HepG2 (cell line): ENCODE measurements around the gene MDFI. TPM values are rescaled to one million over a fixed set of nuclear protein-coding genes. Genes with fewer than 3 reads are reported as not detected.

Source experiments
- ATAC-seq: fragments of 200-7000 bp; cut with Tn5 transposase; 3 replicates; pipeline ENCODE4 v1.9.1; 2020; ENCODE audit warnings: mild to moderate bottlenecking, moderate library complexity
- BruUV-seq: library from RNA; stranded (reverse); fragments of 400-500 nt; replicated peaks from 2 replicates; lab custom pipeline; 2021; lab: Mats Ljungman, UMichigan
- CTCF ChIA-PET: fragments of 300-600 bp; formaldehyde crosslinking; extraction: SDS; loops from one replicate; lab custom pipeline; 2021; ENCODE audit warnings: low total read pairs, inconsistent platforms, low intra/inter-chr PET ratio; lab: Yijun Ruan, JAX
- POLR2A ChIA-PET: fragments of 350-600 bp; sonication (Branson Sonifier 250); formaldehyde crosslinking; loops from one replicate; lab custom pipeline; 2020; ENCODE audit warnings: antibody characterized with exemption, inconsistent platforms; lab: Yijun Ruan, JAX
- DNase-seq: peaks from one replicate; pipeline ENCODE4 v3.0.0-alpha.2; 2015; ENCODE audit warnings: low spot score
- FAIRE-seq: peaks from 3 replicates; lab custom pipeline; 2011; peaks lifted over from hg19 to GRCh38; lab: Jason Lieb, UNC
- H2AFZ ChIP-seq: one replicate; pipeline ENCODE4 v1.6.1; 2011; ENCODE audit warnings: low read length, inconsistent platforms
- H3K27ac ChIP-seq: fragments of 300-600 bp; 3 replicates; pipeline ENCODE4 v1.8.0; 2011; ENCODE audit warnings: mixed run types, mild to moderate bottlenecking, mixed read lengths, low read length, inconsistent platforms; ENCODE audit not compliant: insufficient read depth; ENCODE audit errors: extremely low read length
- H3K27me3 ChIP-seq, 2 experiments: fragments of 200-600 bp in 1 of 2; 2 replicates in 1 of 2; 3 replicates in 1 of 2; pipeline versions ENCODE4 v1.6.0 to v1.8.0; 2011; ENCODE audit warnings: low read length in 2 of 2, mild to moderate bottlenecking in 2 of 2, moderate library complexity in 2 of 2, inconsistent platforms in 1 of 2; ENCODE audit not compliant: insufficient read depth in 2 of 2, control insufficient read depth in 1 of 2
- H3K36me3 ChIP-seq, 2 experiments: fragments of 200-600 bp in 1 of 2; replicated peaks in 1 of 2; 2 replicates in 1 of 2; 3 replicates in 1 of 2; pipeline versions ENCODE4 v1.5.1 to v1.8.0; 2011; ENCODE audit warnings: low read length in 2 of 2, inconsistent platforms in 1 of 2; ENCODE audit not compliant: insufficient read depth in 2 of 2, control insufficient read depth in 1 of 2
- H3K4me1 ChIP-seq: 2 replicates; pipeline ENCODE4 v1.5.1; 2012; ENCODE audit warnings: low read length, inconsistent platforms; ENCODE audit not compliant: insufficient read depth
- H3K4me2 ChIP-seq: 2 replicates; pipeline ENCODE4 v1.6.0; 2011; ENCODE audit warnings: low read depth, low read length, inconsistent platforms
- H3K4me3 ChIP-seq, 3 experiments: fragments of 200-600 bp in 1 of 3; sonication (generic), shearing (Covaris generic) in 1 of 3; replicated peaks in 1 of 3; 2 replicates each; pipeline ENCODE4 v1.5.1; 2011 to 2016; ENCODE audit warnings: low read length in 3 of 3, inconsistent platforms in 2 of 3, low read depth in 2 of 3, mild to moderate bottlenecking in 2 of 3, control low read depth in 1 of 3, mixed read lengths in 1 of 3; ENCODE audit not compliant: insufficient read depth in 1 of 3
- H3K79me2 ChIP-seq: one replicate; pipeline ENCODE4 v1.6.1; 2011; ENCODE audit warnings: low read length, inconsistent platforms; ENCODE audit not compliant: insufficient read depth
- H3K9ac ChIP-seq: 2 replicates; pipeline ENCODE4 v1.6.0; 2011; ENCODE audit warnings: mild to moderate bottlenecking, low read depth, low read length, inconsistent platforms; ENCODE audit not compliant: insufficient read depth
- H3K9me3 ChIP-seq: 2 replicates; pipeline ENCODE4 v1.5.1; 2012; ENCODE audit warnings: mild to moderate bottlenecking, low read length
- H4K20me1 ChIP-seq: 2 replicates; pipeline ENCODE4 v1.6.0; 2011; ENCODE audit warnings: inconsistent platforms, mild to moderate bottlenecking, low read length, moderate library complexity; ENCODE audit not compliant: insufficient read depth
- ARNT ChIP-seq: fragments of 450-650 bp; IDR thresholded peaks from 2 replicates; pipeline ENCODE4 v1.6.1; 2017
- RARG ChIP-seq: sonication (generic); formaldehyde crosslinking; IDR thresholded peaks from 2 replicates; pipeline ENCODE4 v1.4.0; 2020; ENCODE audit warnings: low read depth, mild to moderate bottlenecking, missing genetic modification reagents
- YEATS4 ChIP-seq: sonication (generic); formaldehyde crosslinking; IDR thresholded peaks from 2 replicates; pipeline ENCODE4 v1.4.0; 2020; ENCODE audit warnings: missing genetic modification reagents, borderline replicate concordance
- ZBTB4 ChIP-seq: sonication (generic); formaldehyde crosslinking; IDR thresholded peaks from 2 replicates; pipeline ENCODE4 v1.4.0; 2020; ENCODE audit warnings: missing genetic modification reagents, mild to moderate bottlenecking, borderline replicate concordance
- ZMAT3 ChIP-seq: sonication (generic); formaldehyde crosslinking; conservative IDR thresholded peaks from 2 replicates; pipeline ENCODE4 v1.7.0; 2021; ENCODE audit warnings: missing genetic modification reagents
- ZNF207 ChIP-seq: fragments of 450-650 bp; IDR thresholded peaks from 2 replicates; pipeline ENCODE4 v1.6.1; 2016; ENCODE audit warnings: antibody characterized with exemption, borderline replicate concordance
- ZNF501 ChIP-seq: sonication (generic); formaldehyde crosslinking; IDR thresholded peaks from 2 replicates; pipeline ENCODE4 v1.5.1; 2020; ENCODE audit warnings: mild to moderate bottlenecking, moderate library complexity, missing genetic modification reagents
- WGBS: methylation state at CpG from one replicate; pipeline ENCODE4 v1.1.6; 2017; ENCODE audit warnings: low lambda C conversion rate; 5-methylcytosine and 5-hydroxymethylcytosine counted together
- in situ Hi-C: cut with HindIII; loops from 2 replicates; pipeline ENCODE4 v1.10.0; 2017; ENCODE audit warnings: low pct_unique_long_range_greater_than_20kb; ENCODE audit not compliant: extremely low pct_ligation_motif_present
- intact Hi-C: fragments of 100-400 bp; cut with micrococcal nuclease; formaldehyde crosslinking; loops from one replicate; pipeline ENCODE4 v1.10.0; 2022; ENCODE audit not compliant: unreplicated experiment
- polyA plus RNA-seq, 8 experiments: library from polyadenylated mRNA; depleted of rRNA in 3 of 8; stranded (reverse) in 7 of 8; unstranded in 1 of 8; fragments of >200 nt; fragmentation: Illumina TruSeq in 4 of 8; extraction: Trizol in 4 of 8; gene quantifications; 2 replicates each; pipeline versions ENCODE4 v1.2.1 to v1.2.3, GENCODE V29; 2011 to 2016; ENCODE audit warnings: low read depth in 4 of 8, missing spikeins in 1 of 8, mixed read lengths in 1 of 8; ENCODE audit not compliant: insufficient read depth in 1 of 8
- total RNA-seq, 5 experiments: library from RNA; depleted of rRNA; stranded (reverse); fragments of >200 nt; fragmentation: Illumina TruSeq; extraction: Trizol; gene quantifications; 2 replicates each; pipeline ENCODE4 v1.2.3, GENCODE V29; 2016; ENCODE audit warnings: low read depth in 1 of 5

Gene MDFI
- total and polyA plus RNA-seq, 2 of the 13 experiments (the other 11 are each of a cell fraction or from before 2014, with no cell fraction given), result 0.28 TPM; not detected in 1

GRCh38 chr6:41674231-41675000 is 36.1 kb downstream of the MDFI start:
- Histone ChIP-seq H3K27ac (no peak overlapping the region), H3K9ac (no peak overlapping the region), H3K27me3 (peaks cover 8 to 72% of the 10 kb centered on the region in 2 experiments), H3K4me3 (no peak overlapping the region), H3K79me2 (no peaks in the 10 kb centered on the region), H3K36me3 (no peaks in the 10 kb centered on the region), H3K9me3 (no peaks in the 10 kb centered on the region), H3K4me2 (no peak overlapping the region), H3K4me1 (peaks cover 9% of the 10 kb centered on the region), H4K20me1 (no peaks in the 10 kb centered on the region), H2AFZ (no peak overlapping the region)
- POLR2A ChIA-PET, result no interaction called here
- 19% methylated on average over 7 of the region's 7 CpGs for WGBS
- no peak for ATAC-seq
- in situ Hi-C loops, result no loop called here
- no peak for FAIRE-seq
- TF ChIP-seq ZBTB4 (no peak), ZNF501 (CRISPR knock-in tag) (no peak), ARNT (no peak), ZMAT3 (no peak), RARG (no peak), YEATS4 (no peak), ZNF207 (no peak)
- CTCF ChIA-PET, result no interaction called here
- intact Hi-C loops, result no loop called here
- no peak for DNase-seq
- no TSS peak for BruUV-seq
